Measurements from ENCODE around the gene ATG2B. TPM values are rescaled to one million over a fixed set of nuclear protein-coding genes. Genes with fewer than 3 reads are reported as not detected.

The ATG2B gene
- total RNA-seq, 4 donors from 2014 or later, result 28.4 to 55.1 (median 40.0) TPM

- Histone ChIP-seq H3K27ac (no peak overlapping the region), H3K4me3 (replicated peaks in 1 of 3) (no peak overlapping the region), H3K9me3 (no peaks in the 10 kb centered on the region), H3K27me3 (no peaks in the 10 kb centered on the region), H3K36me3 (peaks cover 3 to 17% of the 10 kb centered on the region in 2 donors), H3K4me1 (peaks cover 0 to 5% of the 10 kb centered on the region in 2 donors)
- no peak for TF ChIP-seq POLR2A (IDR thresholded peaks at IDR 0.05)
- no peak for TF ChIP-seq CTCF (IDR thresholded peaks at IDR 0.05)
- DNase-seq, result no peak
- intact Hi-C loops (cut with DNase I), result no loop called here
- 87 to 93% methylated on average over 1 of the region's 1 CpG for WGBS, 2 donors
Observed at GRCh38 chr14:96284430-96284829, 78.7 kb downstream of the ATG2B start.

DNA sequence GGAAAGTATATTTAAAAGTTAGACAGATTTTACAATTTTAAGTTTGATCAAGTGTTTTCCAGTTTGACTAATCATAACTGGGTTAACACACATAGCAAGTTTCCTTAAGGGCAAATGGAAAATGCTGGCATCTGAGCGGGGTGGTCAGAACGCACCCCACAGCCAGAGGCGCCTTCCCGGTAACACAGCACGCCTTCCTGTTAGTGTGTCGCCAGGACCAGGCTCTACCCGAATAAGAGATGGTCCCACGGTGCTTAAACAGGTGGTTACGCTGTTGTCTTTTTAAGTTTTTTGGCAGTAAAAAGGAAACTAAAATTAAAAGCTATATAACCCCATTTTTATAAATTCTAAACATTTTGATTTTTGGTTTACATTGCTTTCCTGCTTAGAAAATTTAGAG is 79.1 kb downstream of the ATG2B start:
- H3K4me3 ChIP-seq (replicated peaks in 1 of 3), result no peak overlapping the region
- peaks cover 0 to 17% of the 10 kb centered on the region in 2 donors for H3K36me3 ChIP-seq
- H3K27ac ChIP-seq, result no peak overlapping the region
- TF ChIP-seq POLR2A (IDR thresholded peaks at IDR 0.05) (no peak), CTCF (IDR thresholded peaks at IDR 0.05) (no peak)
- intact Hi-C loops (cut with DNase I), result no loop called here
- WGBS, 2 donors, result 91 to 95% methylated on average over 9 of the region's 9 CpGs
- no peak for DNase-seq
- H3K27me3 ChIP-seq, result no peaks in the 10 kb centered on the region
- peaks cover 0 to 8% of the 10 kb centered on the region in 2 donors for H3K4me1 ChIP-seq
- H3K9me3 ChIP-seq, result no peaks in the 10 kb centered on the region

DNA sequence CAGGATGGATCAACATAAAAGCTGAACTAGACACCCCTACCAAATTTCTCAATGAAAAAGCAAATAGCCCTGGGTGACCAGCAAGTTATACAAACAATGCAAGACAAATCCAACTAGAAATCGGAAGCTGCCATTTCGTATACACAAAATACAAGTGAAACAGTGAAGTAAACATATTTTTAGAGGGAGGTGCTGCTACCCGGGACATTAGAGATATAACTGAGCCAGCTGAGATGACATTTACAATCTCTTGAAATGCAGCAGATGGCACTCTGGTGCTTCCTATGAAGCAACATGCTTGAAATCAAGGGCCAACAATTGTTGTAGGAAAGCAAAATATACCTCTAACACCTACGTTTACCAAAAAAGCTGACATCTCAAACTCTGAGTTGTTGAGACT is 81.7 kb downstream of the ATG2B start:
- Histone ChIP-seq H3K27ac (no peak overlapping the region), H3K9me3 (no peaks in the 10 kb centered on the region), H3K36me3 (peaks cover 0 to 17% of the 10 kb centered on the region in 2 donors), H3K4me1 (peaks cover 0 to 8% of the 10 kb centered on the region in 2 donors), H3K4me3 (replicated peaks in 1 of 3) (no peak overlapping the region), H3K27me3 (no peaks in the 10 kb centered on the region)
- intact Hi-C loops (cut with DNase I), result no loop called here
- TF ChIP-seq POLR2A (IDR thresholded peaks at IDR 0.05) (no peak), CTCF (IDR thresholded peaks at IDR 0.05) (no peak)
- no peak for DNase-seq
- WGBS, 2 donors, result 83 to 85% methylated on average over 4 of the region's 4 CpGs

DNA sequence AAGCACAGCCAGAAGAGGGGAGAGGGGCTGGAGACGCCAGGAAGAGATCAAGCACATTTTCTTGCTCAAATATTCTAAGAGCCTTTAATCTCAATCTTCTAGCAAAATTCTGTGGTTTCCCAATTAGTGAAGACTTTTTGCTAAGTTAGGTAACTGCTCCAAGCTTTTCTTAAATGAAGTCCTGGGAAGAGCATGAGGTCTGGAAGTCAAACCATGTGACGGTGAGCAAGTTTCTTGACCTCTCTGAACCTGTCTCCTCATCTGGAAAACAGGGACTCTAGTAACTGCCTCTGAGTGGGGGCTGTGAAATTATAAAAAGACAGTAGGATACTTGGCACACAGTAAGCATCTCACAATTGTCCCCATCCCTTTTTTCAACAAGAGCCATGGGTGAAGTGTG is 83.0 kb downstream of the ATG2B start:
- peaks cover 0 to 14% of the 10 kb centered on the region in 2 donors for H3K4me1 ChIP-seq
- TF ChIP-seq POLR2A (IDR thresholded peaks at IDR 0.05) (no peak), CTCF (IDR thresholded peaks at IDR 0.05) (no peak)
- WGBS, 2 donors, result 88 to 100% methylated on average over 2 of the region's 2 CpGs
- no peak overlapping the region for H3K4me3 ChIP-seq (replicated peaks in 1 of 3)
- H3K9me3 ChIP-seq, result no peaks in the 10 kb centered on the region
- peaks cover 0 to 10% of the 10 kb centered on the region in 2 donors for H3K36me3 ChIP-seq
- no peak for DNase-seq
- intact Hi-C loops (cut with DNase I), result no loop called here
- H3K27me3 ChIP-seq, result no peaks in the 10 kb centered on the region
- H3K27ac ChIP-seq, result peak overlapping the region in 1 of 3 donors; percentile 28

DNA sequence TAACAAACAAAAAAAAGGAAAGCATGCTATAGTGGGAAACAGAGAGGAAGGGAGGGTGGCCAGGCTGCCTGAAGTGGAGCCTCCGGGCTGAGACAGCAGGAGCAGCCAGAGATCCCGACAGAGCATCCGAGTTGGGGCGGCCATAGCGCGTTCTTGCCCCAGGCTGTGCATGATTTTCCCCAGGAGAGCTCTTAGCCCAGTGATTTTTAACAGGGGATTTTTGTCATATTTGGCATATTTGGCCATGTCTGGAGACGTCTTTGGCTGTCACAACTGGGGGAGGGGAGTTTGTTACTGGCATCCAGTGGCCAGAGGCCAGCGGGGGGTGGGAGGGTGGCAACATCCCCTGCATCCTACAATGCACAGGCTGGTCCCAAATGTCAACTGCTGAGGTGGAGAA is 83.6 kb downstream of the ATG2B start:
- H3K36me3 ChIP-seq, result peaks cover 0 to 9% of the 10 kb centered on the region in 2 donors
- peak; percentile 25 to 53 for DNase-seq
- 41 to 47% methylated on average over 8 of the region's 8 CpGs for WGBS, 2 donors
- intact Hi-C loops (cut with DNase I), result no loop called here
- H3K4me3 ChIP-seq (replicated peaks in 1 of 3), result no peak overlapping the region
- no peaks in the 10 kb centered on the region for H3K27me3 ChIP-seq
- no peak for TF ChIP-seq POLR2A (IDR thresholded peaks at IDR 0.05)
- TF ChIP-seq CTCF (IDR thresholded peaks at IDR 0.05), result no peak
- peaks cover 0 to 14% of the 10 kb centered on the region in 2 donors for H3K4me1 ChIP-seq
- H3K9me3 ChIP-seq, result no peaks in the 10 kb centered on the region
- H3K27ac ChIP-seq, result peak overlapping the region in 1 of 3 donors; percentile 28

Measured in thyroid gland (tissue), 4 donors.